ENCODE results near the gene RPTOR.

Gene RPTOR

DNA sequence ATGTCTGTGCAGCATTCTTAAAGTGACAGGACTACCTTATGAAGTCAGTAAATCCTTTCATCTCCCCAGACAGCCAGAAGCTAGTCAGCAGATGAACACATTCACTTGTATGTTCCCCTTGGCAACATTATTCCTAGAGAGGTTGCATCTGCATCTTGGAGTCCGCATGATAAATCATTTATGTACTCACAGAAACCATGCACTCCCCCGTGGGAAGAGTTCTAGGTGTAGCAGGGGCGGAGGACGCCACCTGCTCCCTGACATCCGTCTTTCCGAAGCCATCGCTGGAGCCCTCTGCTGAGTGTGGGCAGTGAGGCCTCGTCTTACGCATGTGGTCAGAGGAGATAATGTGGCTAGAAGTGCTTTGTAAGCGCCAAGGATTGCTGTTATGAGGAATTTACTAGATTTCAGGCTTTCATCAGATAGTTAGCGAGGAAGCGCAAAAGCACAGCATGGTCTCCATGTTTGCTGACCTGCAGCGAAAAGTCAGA is 144.5 kb downstream of the RPTOR start:
- no peak overlapping the region for H3K4me3 ChIP-seq (ENCODE audit: low read depth, low read length)
- no peak for DNase-seq (ENCODE audit: low read depth)
- TF ChIP-seq, protein P1, sequence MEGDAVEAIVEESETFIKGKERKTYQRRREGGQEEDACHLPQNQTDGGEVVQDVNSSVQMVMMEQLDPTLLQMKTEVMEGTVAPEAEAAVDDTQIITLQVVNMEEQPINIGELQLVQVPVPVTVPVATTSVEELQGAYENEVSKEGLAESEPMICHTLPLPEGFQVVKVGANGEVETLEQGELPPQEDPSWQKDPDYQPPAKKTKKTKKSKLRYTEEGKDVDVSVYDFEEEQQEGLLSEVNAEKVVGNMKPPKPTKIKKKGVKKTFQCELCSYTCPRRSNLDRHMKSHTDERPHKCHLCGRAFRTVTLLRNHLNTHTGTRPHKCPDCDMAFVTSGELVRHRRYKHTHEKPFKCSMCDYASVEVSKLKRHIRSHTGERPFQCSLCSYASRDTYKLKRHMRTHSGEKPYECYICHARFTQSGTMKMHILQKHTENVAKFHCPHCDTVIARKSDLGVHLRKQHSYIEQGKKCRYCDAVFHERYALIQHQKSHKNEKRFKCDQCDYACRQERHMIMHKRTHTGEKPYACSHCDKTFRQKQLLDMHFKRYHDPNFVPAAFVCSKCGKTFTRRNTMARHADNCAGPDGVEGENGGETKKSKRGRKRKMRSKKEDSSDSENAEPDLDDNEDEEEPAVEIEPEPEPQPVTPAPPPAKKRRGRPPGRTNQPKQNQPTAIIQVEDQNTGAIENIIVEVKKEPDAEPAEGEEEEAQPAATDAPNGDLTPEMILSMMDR (IDR thresholded peaks at IDR 0.05; ENCODE audit: insufficient read depth, low read depth, low read length, missing control alignments) = no peak

DNA sequence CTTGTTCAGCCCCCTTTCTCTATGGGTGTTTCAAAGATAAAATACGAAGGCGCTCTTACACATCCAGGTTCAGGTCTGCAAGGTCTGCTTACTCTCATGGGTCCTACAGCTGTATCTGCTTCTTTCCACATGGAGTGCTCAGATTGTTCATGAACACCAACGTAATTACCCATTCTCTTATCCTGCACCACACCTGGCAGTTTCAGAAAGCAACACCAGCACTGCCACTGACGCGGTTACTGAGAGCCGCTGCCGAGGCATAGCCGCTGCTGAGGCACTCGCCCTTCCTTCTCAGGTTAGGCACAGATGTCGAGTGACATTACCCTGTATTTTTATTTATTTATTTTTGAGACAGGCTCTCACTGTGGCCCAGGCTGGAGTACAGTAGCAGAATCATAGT is 147.1 kb downstream of the RPTOR start:
- no peak overlapping the region for H3K4me3 ChIP-seq (ENCODE audit: low read depth, low read length)
- TF ChIP-seq, protein P1 (IDR thresholded peaks at IDR 0.05; ENCODE audit: insufficient read depth, low read depth, low read length, missing control alignments) = no peak
- no peak for DNase-seq (ENCODE audit: low read depth)

DNA sequence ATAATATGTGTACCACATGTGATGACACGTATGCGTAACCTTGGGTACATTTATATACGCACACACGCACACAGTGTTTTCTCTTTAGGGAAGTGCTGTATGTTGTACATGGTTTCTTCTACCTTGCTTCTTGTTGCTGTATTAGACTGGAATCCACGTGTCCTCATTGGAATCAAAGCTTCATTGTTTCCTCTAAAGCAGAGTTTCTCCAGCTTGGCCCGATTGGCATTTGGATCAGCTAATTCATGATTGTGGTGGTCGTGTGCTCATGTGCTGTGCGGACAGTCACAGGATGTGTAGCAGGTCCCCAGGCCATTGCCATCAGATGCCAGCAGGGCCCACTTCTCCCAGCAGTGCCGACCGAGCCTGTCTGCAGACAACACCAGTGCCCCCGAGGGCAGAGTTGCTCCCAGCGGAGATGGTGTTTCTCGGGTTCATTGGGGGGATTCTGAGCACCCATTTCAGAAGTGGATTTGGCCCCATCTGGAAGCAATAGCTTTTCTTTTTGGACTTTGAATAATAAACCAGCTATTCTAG is 148.4 kb downstream of the RPTOR start:
- no peak for DNase-seq (ENCODE audit: low read depth)
- TF ChIP-seq, protein P1 (IDR thresholded peaks at IDR 0.05; ENCODE audit: insufficient read depth, low read depth, low read length, missing control alignments) = no peak

DNA sequence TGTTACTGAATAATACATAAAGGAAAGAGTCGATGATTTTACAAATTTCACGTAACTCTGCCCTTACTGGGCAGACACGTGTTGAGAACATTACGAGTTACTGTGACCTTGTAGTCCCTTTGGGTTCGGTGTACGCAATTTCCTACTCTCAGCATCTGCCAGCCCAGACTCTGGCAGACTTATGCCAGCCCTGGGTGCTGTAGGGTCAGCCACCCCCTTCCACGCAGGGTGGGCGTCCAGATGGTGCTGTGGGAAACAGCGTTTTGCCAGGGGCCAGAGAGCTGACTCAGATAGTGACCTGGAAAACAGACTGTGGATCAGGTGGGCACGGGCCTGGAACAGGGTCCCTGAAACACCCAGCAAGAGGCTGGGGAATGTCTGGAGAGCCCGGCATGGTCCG is 148.9 kb downstream of the RPTOR start:
- TF ChIP-seq, protein P1 (IDR thresholded peaks at IDR 0.05; ENCODE audit: insufficient read depth, low read depth, low read length, missing control alignments) = no peak
- DNase-seq (ENCODE audit: low read depth) = no peak
- no peak overlapping the region for H3K4me3 ChIP-seq (ENCODE audit: low read depth, low read length)

More for the DNA sequence above, 148.4 kb downstream of the RPTOR start:
- no peak overlapping the region for H3K4me3 ChIP-seq (ENCODE audit: low read depth, low read length)

DNA sequence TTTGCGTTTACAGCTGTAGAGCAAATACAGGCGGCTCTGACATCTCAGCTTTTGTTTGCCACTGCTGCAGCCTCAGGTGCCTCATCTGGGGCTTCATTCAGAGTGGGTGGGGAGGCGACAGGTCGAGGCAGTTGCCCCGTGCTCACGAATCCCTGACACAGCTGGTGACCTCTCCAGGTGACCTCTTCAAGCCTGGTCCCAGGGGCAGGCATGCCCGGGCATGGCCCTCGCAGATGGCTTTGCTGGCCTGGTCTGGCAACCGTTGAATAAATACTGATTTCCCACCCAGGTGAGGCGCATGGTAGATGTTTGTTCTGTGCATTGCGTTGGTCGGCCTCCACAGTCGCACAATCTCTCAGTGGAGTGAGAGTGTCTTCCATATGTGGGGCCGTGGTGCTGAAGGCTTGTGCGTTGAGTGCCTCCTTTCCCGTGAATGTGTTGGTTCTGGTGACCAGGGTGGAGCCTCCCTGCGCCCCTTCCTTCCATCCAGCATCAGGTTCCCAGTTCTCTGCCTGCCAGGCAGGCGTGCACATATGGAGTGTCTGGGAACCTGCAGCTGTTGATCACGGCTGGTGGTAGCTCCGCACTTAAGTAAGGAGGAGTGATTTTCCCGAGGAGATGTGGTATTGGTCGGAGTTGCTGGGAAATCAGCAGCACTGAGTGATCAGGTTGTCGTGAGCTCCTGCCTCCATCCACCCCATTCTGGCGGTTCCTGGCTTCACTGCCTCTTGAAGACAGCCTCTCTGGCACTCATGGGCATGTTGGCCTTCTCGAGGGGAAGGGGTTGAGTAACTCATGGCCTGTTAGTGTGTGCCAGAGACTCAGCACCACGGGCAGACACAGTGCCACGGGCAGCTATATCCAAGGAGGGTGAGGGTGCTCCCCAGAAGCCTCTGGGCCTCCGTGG is 149.7 kb downstream of the RPTOR start:
- TF ChIP-seq, protein P1 (IDR thresholded peaks at IDR 0.05; ENCODE audit: insufficient read depth, low read depth, low read length, missing control alignments) = no peak
- DNase-seq (ENCODE audit: low read depth) = no peak
- no peak overlapping the region for H3K4me3 ChIP-seq (ENCODE audit: low read depth, low read length)

DNA sequence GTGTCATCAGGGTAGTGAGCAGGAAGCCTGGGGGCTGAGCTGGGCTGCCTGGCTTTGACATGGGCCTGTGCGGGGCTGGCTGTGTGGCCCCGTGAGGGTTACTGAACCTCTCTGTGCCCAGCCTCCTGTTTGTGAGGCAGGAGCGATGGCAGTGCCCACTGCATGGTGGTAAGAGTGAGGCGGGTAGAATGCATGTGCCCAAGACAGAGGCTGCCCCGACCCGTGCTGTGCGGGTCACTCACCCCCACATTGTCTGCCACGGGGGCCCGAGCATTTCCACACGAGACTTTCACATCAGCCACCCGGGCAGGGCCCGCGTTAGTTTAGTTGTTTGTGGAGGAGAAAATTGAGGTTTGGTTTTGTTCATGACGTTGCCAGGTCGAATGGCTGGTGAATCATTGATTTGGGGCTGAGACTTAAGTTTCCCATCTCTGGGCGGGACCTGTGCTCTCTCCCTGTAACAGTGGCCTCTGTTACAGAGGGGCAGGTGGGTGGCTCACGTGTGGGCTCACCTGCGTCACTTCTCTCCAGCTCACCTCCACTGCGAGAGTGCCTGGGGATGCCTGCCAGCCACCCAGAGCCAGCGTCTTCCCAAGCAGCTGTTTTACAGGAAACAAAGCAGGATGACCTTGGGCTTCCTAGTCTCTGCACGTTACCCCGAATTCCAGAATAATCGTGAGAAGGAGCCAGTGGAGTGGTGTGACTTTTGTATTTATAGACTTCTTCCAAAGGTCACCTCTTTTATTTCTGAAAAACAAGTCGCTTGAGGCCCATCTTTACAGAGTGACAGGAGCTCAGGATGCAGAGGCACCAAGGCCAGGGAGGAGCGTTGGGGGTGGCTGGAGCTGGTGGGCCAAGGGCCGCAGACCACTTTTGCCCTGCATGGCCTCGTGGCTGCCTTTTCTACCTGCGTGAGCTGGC is 150.6 kb downstream of the RPTOR start:
- no peak overlapping the region for H3K4me3 ChIP-seq (ENCODE audit: low read depth, low read length)
- no peak for DNase-seq (ENCODE audit: low read depth)
- TF ChIP-seq, protein P1 (IDR thresholded peaks at IDR 0.05; ENCODE audit: insufficient read depth, low read depth, low read length, missing control alignments) = no peak
